Neutrophil (primary cell): ENCODE measurements around the gene NCK2.

Experiments
- H3K27ac ChIP-seq: fragments of 200-600 bp; sonication (generic); 2 replicates; pipeline ENCODE4 v1.5.1; 2016; ENCODE audit warnings: mild to moderate bottlenecking, moderate library complexity
- H3K27me3 ChIP-seq: fragments of 200-600 bp; sonication (generic); 2 replicates; pipeline ENCODE4 v1.6.0; 2016; ENCODE audit warnings: mild to moderate bottlenecking
- H3K36me3 ChIP-seq: fragments of 200-600 bp; sonication (generic); 2 replicates; pipeline ENCODE4 v1.5.1; 2017
- H3K4me1 ChIP-seq, 2 experiments: fragments of 200-600 bp in 1 of 2; sonication (generic) in 1 of 2; 1 replicate in 1 of 2; 2 replicates in 1 of 2; pipeline versions ENCODE4 v1.5.1 to v1.6.1; 2013 to 2016; ENCODE audit warnings: low read depth in 1 of 2, low read length in 1 of 2, mild to moderate bottlenecking in 1 of 2, moderate library complexity in 1 of 2; ENCODE audit not compliant: control insufficient read depth in 1 of 2, insufficient read depth in 1 of 2
- H3K4me3 ChIP-seq, 2 experiments: fragments of 200-600 bp in 1 of 2; sonication (generic) in 1 of 2; 1 replicate in 1 of 2; 2 replicates in 1 of 2; pipeline ENCODE4 v1.5.1; 2013 to 2016; ENCODE audit warnings: low read depth in 1 of 2, low read length in 1 of 2, mild to moderate bottlenecking in 1 of 2, moderate library complexity in 1 of 2
- H3K9me3 ChIP-seq: fragments of 200-600 bp; sonication (generic); 2 replicates; pipeline ENCODE4 v1.5.1; 2016
- CTCF ChIP-seq: fragments of 200-600 bp; sonication (generic); IDR thresholded peaks from 2 replicates; pipeline ENCODE4 v1.5.1; 2016; ENCODE audit warnings: antibody characterized with exemption

Gene NCK2

GRCh38 chr2:105802587-105802986 is 57.9 kb downstream of the NCK2 start:
- H3K27me3 ChIP-seq, result no peaks in the 10 kb centered on the region
- peak overlapping the region; percentile 49 to 55 for H3K4me3 ChIP-seq
- no peak for TF ChIP-seq CTCF
- no peaks in the 10 kb centered on the region for H3K36me3 ChIP-seq
- peaks cover 90 to 92% of the 10 kb centered on the region in 2 experiments for H3K4me1 ChIP-seq
- peak overlapping the region; percentile 94 for H3K27ac ChIP-seq
- no peaks in the 10 kb centered on the region for H3K9me3 ChIP-seq

DNA sequence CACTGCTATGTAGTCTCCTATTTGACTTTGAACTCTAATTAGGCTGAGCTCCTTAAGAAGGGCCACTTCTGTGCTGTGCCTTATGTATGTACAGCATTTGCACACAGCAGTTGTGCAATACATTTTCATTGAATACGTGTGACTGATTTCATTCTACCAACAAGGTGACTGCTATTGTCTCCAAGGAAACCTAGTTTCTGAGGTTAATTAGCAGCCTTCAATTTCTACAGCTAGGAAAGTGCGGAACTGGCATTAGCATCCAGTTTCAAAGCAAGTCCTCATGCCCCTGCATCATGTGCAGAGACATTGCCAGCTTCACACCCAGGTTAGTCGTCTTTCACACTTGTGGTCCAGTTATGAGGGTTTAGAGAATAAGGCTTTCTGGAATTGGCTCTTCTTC is 58.6 kb downstream of the NCK2 start:
- Histone ChIP-seq H3K4me1 (peaks cover 88 to 91% of the 10 kb centered on the region in 2 experiments), H3K9me3 (no peaks in the 10 kb centered on the region), H3K4me3 (no peak overlapping the region), H3K36me3 (no peaks in the 10 kb centered on the region), H3K27me3 (no peaks in the 10 kb centered on the region), H3K27ac (peak overlapping the region; percentile 94)
- no peak for TF ChIP-seq CTCF

DNA sequence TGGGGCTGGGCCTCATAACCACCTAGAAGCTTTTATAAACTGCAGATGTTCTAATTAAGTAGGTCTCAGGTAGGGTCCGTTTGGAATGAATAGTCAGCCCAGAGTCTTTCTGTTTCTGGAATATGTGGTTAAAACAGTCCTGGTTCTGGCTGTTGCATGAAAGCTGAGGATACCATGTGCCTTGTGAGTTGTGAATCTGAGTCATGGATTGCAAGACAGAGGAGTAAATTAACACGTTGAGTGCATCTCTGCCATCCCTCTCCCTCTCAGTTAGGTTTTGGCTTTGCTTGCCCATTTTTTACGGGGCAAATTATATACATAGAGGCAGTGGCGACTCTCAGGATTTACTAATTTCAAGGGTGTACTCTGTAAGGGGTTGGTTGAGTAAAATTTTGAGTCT is 59.1 kb downstream of the NCK2 start:
- Histone ChIP-seq H3K9me3 (no peaks in the 10 kb centered on the region), H3K4me1 (peaks cover 88 to 91% of the 10 kb centered on the region in 2 experiments), H3K27ac (peak overlapping the region; percentile 94), H3K4me3 (no peak overlapping the region), H3K27me3 (no peaks in the 10 kb centered on the region), H3K36me3 (no peaks in the 10 kb centered on the region)
- no peak for TF ChIP-seq CTCF

DNA sequence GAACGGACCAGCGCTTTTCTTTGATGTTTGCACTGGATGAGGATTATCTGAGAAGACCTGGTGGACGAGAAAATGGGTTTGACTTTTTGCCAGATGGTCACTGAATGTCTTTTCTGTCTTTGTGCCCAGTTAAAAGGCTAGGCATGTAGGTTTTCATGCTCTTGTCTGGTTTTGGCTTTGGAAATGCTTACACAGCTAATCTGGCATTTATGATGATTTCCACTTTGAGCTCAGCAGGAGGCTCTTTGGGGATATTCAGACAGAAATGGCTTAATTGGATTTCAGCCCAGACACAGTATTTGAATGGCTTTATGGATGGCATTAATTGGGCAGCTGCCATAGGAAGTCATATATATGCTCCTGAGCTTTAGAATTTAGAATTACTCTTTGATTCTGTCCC is 59.6 kb downstream of the NCK2 start:
- Histone ChIP-seq H3K4me3 (no peak overlapping the region), H3K27me3 (no peaks in the 10 kb centered on the region), H3K9me3 (no peaks in the 10 kb centered on the region), H3K4me1 (peaks cover 88 to 91% of the 10 kb centered on the region in 2 experiments), H3K27ac (peak overlapping the region; percentile 94), H3K36me3 (no peaks in the 10 kb centered on the region)
- TF ChIP-seq CTCF, result no peak

DNA sequence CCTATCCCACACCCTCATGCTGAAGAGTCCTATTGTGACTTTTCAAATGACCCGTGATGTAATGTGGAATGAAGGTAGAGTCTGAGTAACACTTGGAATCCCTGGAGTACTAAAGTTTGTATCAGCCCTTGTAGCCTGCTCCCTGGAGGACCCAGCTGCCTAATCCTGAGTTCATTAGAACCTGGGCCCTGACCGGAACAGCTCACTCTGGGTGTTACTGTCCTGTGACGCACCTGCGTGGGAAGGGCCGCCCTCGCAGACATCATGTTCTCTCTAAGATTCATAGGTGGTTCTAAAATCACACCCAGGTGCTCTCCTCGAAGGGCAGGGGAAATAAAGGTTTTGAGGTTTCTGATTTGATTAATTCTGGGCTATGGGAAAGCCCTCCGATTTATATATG is 62.3 kb downstream of the NCK2 start:
- Histone ChIP-seq H3K27me3 (no peaks in the 10 kb centered on the region), H3K36me3 (no peaks in the 10 kb centered on the region), H3K9me3 (no peaks in the 10 kb centered on the region), H3K27ac (peak overlapping the region; percentile 10), H3K4me3 (no peak overlapping the region), H3K4me1 (peaks cover 61 to 76% of the 10 kb centered on the region in 2 experiments)
- TF ChIP-seq CTCF, result no peak
